Ureter (tissue), 1 donor: ENCODE measurements around the gene SRPK1. TPM values are rescaled to one million over a fixed set of nuclear protein-coding genes. Genes with fewer than 3 reads are reported as not detected.
"Not testable (repeated sequence)": the region's sequence is repeated elsewhere in the genome, so short reads cannot be mapped to it uniquely, and the experiment has no call there.

Experiments used
- DNase-seq: peaks from one replicate; pipeline ENCODE4 v3.0.0-alpha.2; 2020; ENCODE audit warnings: low spot score
- total RNA-seq: library from RNA; stranded (reverse); gene quantifications from one replicate; pipeline ENCODE4 v1.2.4, GENCODE V29; 2023
- donor health status: DM: yes; HTN: yes; CAD: no.

The SRPK1 gene
- total RNA-seq = 72.9 TPM

- DNase-seq = peak; percentile 92
These were observed at the start of gene SRPK1 for GRCh38 chr6:35920793-35921732. Gene SRPK1 (minus strand): TSS chr6:35921098. CDS start chr6:35921056, 42 bp downstream.

GRCh38 chr6:35970181-35970580 lies 49.3 kb upstream of the SRPK1 start:
- no peak for DNase-seq

GRCh38 chr6:35969646-35970045 lies 48.7 kb upstream of the SRPK1 start:
- DNase-seq = no peak

- DNase-seq = no peak
These were observed 47.9 kb upstream of the SRPK1 start for GRCh38 chr6:35968821-35969220.

- no peak for DNase-seq
These were observed 46.3 kb upstream of the SRPK1 start for GRCh38 chr6:35967076-35967774.

GRCh38 chr6:35962779-35963560 lies 42.1 kb upstream of the SRPK1 start:
- DNase-seq = no peak

GRCh38 chr6:35960187-35960586 lies 39.3 kb upstream of the SRPK1 start:
- DNase-seq = no peak

GRCh38 chr6:35955970-35956369 lies 35.1 kb upstream of the SRPK1 start:
- DNase-seq = no peak

- no peak for DNase-seq
These were observed 34.6 kb upstream of the SRPK1 start for GRCh38 chr6:35955521-35955920.

GRCh38 chr6:35955071-35955470 lies 34.2 kb upstream of the SRPK1 start:
- DNase-seq = no peak

GRCh38 chr6:35954333-35954732 lies 33.4 kb upstream of the SRPK1 start:
- no peak for DNase-seq

GRCh38 chr6:35948725-35949124 lies 27.8 kb upstream of the SRPK1 start:
- no peak for DNase-seq

- DNase-seq = no peak
These were observed 24.7 kb upstream of the SRPK1 start for GRCh38 chr6:35945650-35946025.

GRCh38 chr6:35943390-35943789 lies 22.5 kb upstream of the SRPK1 start:
- DNase-seq = no peak

GRCh38 chr6:35942355-35942754 lies 21.5 kb upstream of the SRPK1 start:
- no peak for DNase-seq

- not testable (repeated sequence) for DNase-seq
These were observed 20.3 kb upstream of the SRPK1 start for GRCh38 chr6:35941170-35941569.

- DNase-seq = not testable (repeated sequence)
These were observed 19.1 kb upstream of the SRPK1 start for GRCh38 chr6:35940014-35940413.

GRCh38 chr6:35939259-35939658 lies 18.4 kb upstream of the SRPK1 start:
- not testable (repeated sequence) for DNase-seq

- DNase-seq = no peak
These were observed 15.9 kb upstream of the SRPK1 start for GRCh38 chr6:35936681-35937359.

- DNase-seq = no peak
These were observed 14.6 kb upstream of the SRPK1 start for GRCh38 chr6:35935469-35935868.

GRCh38 chr6:35933844-35934243 lies 12.9 kb upstream of the SRPK1 start:
- DNase-seq = no peak

- DNase-seq = not testable (repeated sequence)
These were observed 11.0 kb upstream of the SRPK1 start for GRCh38 chr6:35931873-35932272.
